Skeletal muscle tissue (tissue), 4 donors: Measurements from ENCODE around the gene TMEM235. TPM values are rescaled to one million over a fixed set of nuclear protein-coding genes. Genes with fewer than 3 reads are reported as not detected.

Experiments used
- H3K27ac ChIP-seq: one replicate; pipeline ENCODE4 v1.7.0; 2013; ENCODE audit warnings: mild to moderate bottlenecking, low read depth, low read length, inconsistent platforms
- H3K27me3 ChIP-seq, 3 donors: one replicate each; pipeline ENCODE4 v1.7.0; 2013; ENCODE audit warnings: low read length in 3 of 3; ENCODE audit not compliant: control insufficient read depth in 3 of 3, insufficient read depth in 3 of 3
- H3K36me3 ChIP-seq, 3 donors: one replicate each; pipeline ENCODE4 v1.7.0; 2013; ENCODE audit warnings: low read length in 3 of 3; ENCODE audit not compliant: control insufficient read depth in 3 of 3, insufficient read depth in 3 of 3
- H3K4me1 ChIP-seq, 3 donors: one replicate each; pipeline ENCODE4 v1.7.0; 2013; ENCODE audit warnings: low read length in 3 of 3, mild to moderate bottlenecking in 3 of 3; ENCODE audit not compliant: control insufficient read depth in 3 of 3, insufficient read depth in 3 of 3
- H3K4me3 ChIP-seq, 3 donors: one replicate each; pipeline ENCODE4 v1.7.0; 2013; ENCODE audit warnings: low read length in 3 of 3
- H3K9ac ChIP-seq, 3 donors: one replicate each; pipeline ENCODE4 v1.7.0; 2013; ENCODE audit warnings: low read length in 3 of 3, mild to moderate bottlenecking in 3 of 3, moderate library complexity in 2 of 3, low read depth in 1 of 3
- H3K9me3 ChIP-seq, 3 donors: one replicate each; pipeline ENCODE4 v1.7.0; 2013; ENCODE audit warnings: low read length in 3 of 3; ENCODE audit not compliant: control insufficient read depth in 3 of 3
- total RNA-seq: library from RNA; depleted of rRNA; stranded (reverse); fragments of >200 nt; gene quantifications from one replicate; pipeline ENCODE4 v1.2.3, GENCODE V29; 2014
- donor health status: Osteomylitis.

The TMEM235 gene
- total RNA-seq, 1 donor from 2014 or later: not detected

GRCh38 chr17:78200451-78200850 lies 31.0 kb upstream of the TMEM235 start:
- Histone ChIP-seq H3K4me3 (no peak overlapping the region), H3K27me3 (no peaks in the 10 kb centered on the region), H3K36me3 (peaks cover 6 to 30% (median 9%) of the 10 kb centered on the region in 3 donors), H3K27ac (no peak overlapping the region), H3K9me3 (no peaks in the 10 kb centered on the region), H3K4me1 (no peaks in the 10 kb centered on the region), H3K9ac (no peak overlapping the region)

GRCh38 chr17:78202666-78203065 lies 28.8 kb upstream of the TMEM235 start:
- Histone ChIP-seq H3K4me3 (no peak overlapping the region), H3K9me3 (no peaks in the 10 kb centered on the region), H3K9ac (no peak overlapping the region), H3K36me3 (peaks cover 2 to 23% (median 2%) of the 10 kb centered on the region in 3 donors), H3K27ac (no peak overlapping the region), H3K27me3 (no peaks in the 10 kb centered on the region), H3K4me1 (no peaks in the 10 kb centered on the region)

GRCh38 chr17:78204387-78205123 lies 26.9 kb upstream of the TMEM235 start:
- Histone ChIP-seq H3K36me3 (peaks cover 2 to 19% (median 2%) of the 10 kb centered on the region in 3 donors), H3K4me1 (no peaks in the 10 kb centered on the region), H3K9ac (no peak overlapping the region), H3K27ac (no peak overlapping the region), H3K4me3 (no peak overlapping the region), H3K9me3 (no peaks in the 10 kb centered on the region), H3K27me3 (no peaks in the 10 kb centered on the region)

GRCh38 chr17:78205124-78205775 lies 26.2 kb upstream of the TMEM235 start:
- H3K9me3 ChIP-seq: no peaks in the 10 kb centered on the region
- H3K4me3 ChIP-seq: no peak overlapping the region
- H3K27ac ChIP-seq: no peak overlapping the region
- no peaks in the 10 kb centered on the region for H3K27me3 ChIP-seq
- no peak overlapping the region for H3K9ac ChIP-seq
- peaks cover 2 to 19% (median 2%) of the 10 kb centered on the region in 3 donors for H3K36me3 ChIP-seq
- no peaks in the 10 kb centered on the region for H3K4me1 ChIP-seq

- Histone ChIP-seq H3K27ac (no peak overlapping the region), H3K4me1 (no peaks in the 10 kb centered on the region), H3K9ac (no peak overlapping the region), H3K36me3 (peaks cover 2 to 14% (median 2%) of the 10 kb centered on the region in 3 donors), H3K9me3 (no peaks in the 10 kb centered on the region), H3K4me3 (no peak overlapping the region), H3K27me3 (no peaks in the 10 kb centered on the region)
Observed at GRCh38 chr17:78206298-78206697, 25.1 kb upstream of the TMEM235 start.

- no peak overlapping the region for H3K4me3 ChIP-seq
- H3K9ac ChIP-seq: no peak overlapping the region
- H3K36me3 ChIP-seq: peaks cover 0 to 11% (median under 1%) of the 10 kb centered on the region in 3 donors
- no peaks in the 10 kb centered on the region for H3K27me3 ChIP-seq
- H3K27ac ChIP-seq: no peak overlapping the region
- no peaks in the 10 kb centered on the region for H3K9me3 ChIP-seq
- H3K4me1 ChIP-seq: no peaks in the 10 kb centered on the region
Observed at GRCh38 chr17:78208486-78208885, 22.9 kb upstream of the TMEM235 start.

GRCh38 chr17:78210111-78210510 lies 21.3 kb upstream of the TMEM235 start:
- peaks cover 5 to 6% (median 5%) of the 10 kb centered on the region in 3 donors for H3K4me1 ChIP-seq
- H3K27ac ChIP-seq: no peak overlapping the region

GRCh38 chr17:78211032-78211431 lies 20.4 kb upstream of the TMEM235 start:
- no peak overlapping the region for H3K4me3 ChIP-seq
- no peaks in the 10 kb centered on the region for H3K27me3 ChIP-seq
- peaks cover 5 to 6% (median 5%) of the 10 kb centered on the region in 3 donors for H3K4me1 ChIP-seq
- H3K9me3 ChIP-seq: no peaks in the 10 kb centered on the region
- no peak overlapping the region for H3K9ac ChIP-seq
- no peaks in the 10 kb centered on the region for H3K36me3 ChIP-seq
- no peak overlapping the region for H3K27ac ChIP-seq

More at GRCh38 chr17:78210111-78210510, 21.3 kb upstream of the TMEM235 start:
- no peaks in the 10 kb centered on the region for H3K9me3 ChIP-seq
- H3K36me3 ChIP-seq: no peaks in the 10 kb centered on the region
- no peaks in the 10 kb centered on the region for H3K27me3 ChIP-seq
- H3K4me3 ChIP-seq: no peak overlapping the region
- no peak overlapping the region for H3K9ac ChIP-seq

GRCh38 chr17:78214016-78214705 lies 17.3 kb upstream of the TMEM235 start, which contains the start of gene BIRC5:
Gene BIRC5 (plus strand): TSS chr17:78214253. CDS start chr17:78214317, 64 bp downstream.
- peaks cover 5 to 6% (median 5%) of the 10 kb centered on the region in 3 donors for H3K4me1 ChIP-seq
- no peak within 1 kb of the TSS for H3K27ac ChIP-seq
- no peaks in the 10 kb centered on the region for H3K9me3 ChIP-seq
- no peaks in the 10 kb centered on the region for H3K36me3 ChIP-seq
- no peaks in the 10 kb centered on the region for H3K27me3 ChIP-seq
- H3K4me3 ChIP-seq: peak within 1 kb of the TSS; percentile 58 to 69 (median 60)
- H3K9ac ChIP-seq: peak within 1 kb of the TSS in 1 of 3 donors; percentile 57
